ENCODE results near the gene LDHB. TPM values are rescaled to one million over a fixed set of nuclear protein-coding genes. Genes with fewer than 3 reads are reported as not detected.

Gene LDHB
- polyA plus RNA-seq, 1 donor from 2014 or later = 1,039 TPM

DNA sequence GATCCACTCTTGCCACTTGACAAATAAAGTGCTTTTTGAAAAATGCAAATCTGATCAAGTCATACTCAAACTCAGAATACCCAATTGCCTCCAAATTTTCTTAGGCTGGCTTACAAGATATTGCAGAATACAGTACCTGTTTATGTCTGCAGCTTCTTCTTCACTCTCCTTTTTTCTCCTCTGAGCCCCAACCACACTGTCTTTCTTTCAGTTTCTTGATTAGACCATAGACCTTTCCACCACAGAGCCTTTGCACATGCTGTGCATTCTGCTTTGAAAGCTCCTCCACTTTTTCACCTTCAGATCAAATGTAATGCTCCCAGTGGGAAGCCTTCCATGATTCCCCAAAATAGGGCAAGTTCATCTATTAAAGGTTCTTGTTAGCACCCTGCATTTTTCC lies 39.1 kb downstream of the LDHB start:
- H3K4me2 ChIP-seq (ENCODE audit: low read length) = no peak overlapping the region
- H3K27ac ChIP-seq (ENCODE audit: low read length) = no peak overlapping the region
- no peaks in the 10 kb centered on the region for H4K20me1 ChIP-seq (ENCODE audit: insufficient read depth)
- H2AFZ ChIP-seq (ENCODE audit: low read depth, low read length) = no peak overlapping the region
- H3K27me3 ChIP-seq (ENCODE audit: insufficient read depth, low read depth, low read length) = no peaks in the 10 kb centered on the region
- no peak for TF ChIP-seq SMC3 (conservative IDR thresholded peaks at IDR 0.05; ENCODE audit: poor library complexity)
- TF ChIP-seq EZH2 (IDR thresholded peaks at IDR 0.05; ENCODE audit: borderline replicate concordance, insufficient read depth, low read length, poor library complexity, severe bottlenecking) = no peak
- TF ChIP-seq POLR2AphosphoS5 (IDR thresholded peaks at IDR 0.05) = no peak
- TF ChIP-seq, protein P1, sequence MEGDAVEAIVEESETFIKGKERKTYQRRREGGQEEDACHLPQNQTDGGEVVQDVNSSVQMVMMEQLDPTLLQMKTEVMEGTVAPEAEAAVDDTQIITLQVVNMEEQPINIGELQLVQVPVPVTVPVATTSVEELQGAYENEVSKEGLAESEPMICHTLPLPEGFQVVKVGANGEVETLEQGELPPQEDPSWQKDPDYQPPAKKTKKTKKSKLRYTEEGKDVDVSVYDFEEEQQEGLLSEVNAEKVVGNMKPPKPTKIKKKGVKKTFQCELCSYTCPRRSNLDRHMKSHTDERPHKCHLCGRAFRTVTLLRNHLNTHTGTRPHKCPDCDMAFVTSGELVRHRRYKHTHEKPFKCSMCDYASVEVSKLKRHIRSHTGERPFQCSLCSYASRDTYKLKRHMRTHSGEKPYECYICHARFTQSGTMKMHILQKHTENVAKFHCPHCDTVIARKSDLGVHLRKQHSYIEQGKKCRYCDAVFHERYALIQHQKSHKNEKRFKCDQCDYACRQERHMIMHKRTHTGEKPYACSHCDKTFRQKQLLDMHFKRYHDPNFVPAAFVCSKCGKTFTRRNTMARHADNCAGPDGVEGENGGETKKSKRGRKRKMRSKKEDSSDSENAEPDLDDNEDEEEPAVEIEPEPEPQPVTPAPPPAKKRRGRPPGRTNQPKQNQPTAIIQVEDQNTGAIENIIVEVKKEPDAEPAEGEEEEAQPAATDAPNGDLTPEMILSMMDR (IDR thresholded peaks at IDR 0.05; ENCODE audit: poor library complexity, severe bottlenecking) = no peak
- TF ChIP-seq RAD21 (conservative IDR thresholded peaks at IDR 0.05) = no peak
- TF ChIP-seq EP300 (conservative IDR thresholded peaks at IDR 0.05; ENCODE audit: poor library complexity, severe bottlenecking) = no peak
- TF ChIP-seq MXI1 (conservative IDR thresholded peaks at IDR 0.05; ENCODE audit: poor library complexity, severe bottlenecking) = no peak
- no peak for TF ChIP-seq TAF1 (IDR thresholded peaks at IDR 0.05; ENCODE audit: low read depth)
- TF ChIP-seq, protein P2, sequence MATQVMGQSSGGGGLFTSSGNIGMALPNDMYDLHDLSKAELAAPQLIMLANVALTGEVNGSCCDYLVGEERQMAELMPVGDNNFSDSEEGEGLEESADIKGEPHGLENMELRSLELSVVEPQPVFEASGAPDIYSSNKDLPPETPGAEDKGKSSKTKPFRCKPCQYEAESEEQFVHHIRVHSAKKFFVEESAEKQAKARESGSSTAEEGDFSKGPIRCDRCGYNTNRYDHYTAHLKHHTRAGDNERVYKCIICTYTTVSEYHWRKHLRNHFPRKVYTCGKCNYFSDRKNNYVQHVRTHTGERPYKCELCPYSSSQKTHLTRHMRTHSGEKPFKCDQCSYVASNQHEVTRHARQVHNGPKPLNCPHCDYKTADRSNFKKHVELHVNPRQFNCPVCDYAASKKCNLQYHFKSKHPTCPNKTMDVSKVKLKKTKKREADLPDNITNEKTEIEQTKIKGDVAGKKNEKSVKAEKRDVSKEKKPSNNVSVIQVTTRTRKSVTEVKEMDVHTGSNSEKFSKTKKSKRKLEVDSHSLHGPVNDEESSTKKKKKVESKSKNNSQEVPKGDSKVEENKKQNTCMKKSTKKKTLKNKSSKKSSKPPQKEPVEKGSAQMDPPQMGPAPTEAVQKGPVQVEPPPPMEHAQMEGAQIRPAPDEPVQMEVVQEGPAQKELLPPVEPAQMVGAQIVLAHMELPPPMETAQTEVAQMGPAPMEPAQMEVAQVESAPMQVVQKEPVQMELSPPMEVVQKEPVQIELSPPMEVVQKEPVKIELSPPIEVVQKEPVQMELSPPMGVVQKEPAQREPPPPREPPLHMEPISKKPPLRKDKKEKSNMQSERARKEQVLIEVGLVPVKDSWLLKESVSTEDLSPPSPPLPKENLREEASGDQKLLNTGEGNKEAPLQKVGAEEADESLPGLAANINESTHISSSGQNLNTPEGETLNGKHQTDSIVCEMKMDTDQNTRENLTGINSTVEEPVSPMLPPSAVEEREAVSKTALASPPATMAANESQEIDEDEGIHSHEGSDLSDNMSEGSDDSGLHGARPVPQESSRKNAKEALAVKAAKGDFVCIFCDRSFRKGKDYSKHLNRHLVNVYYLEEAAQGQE (IDR thresholded peaks at IDR 0.05; ENCODE audit: borderline replicate concordance) = no peak
- no peaks in the 10 kb centered on the region for H3K9me3 ChIP-seq (ENCODE audit: low read length)
- H3K4me3 ChIP-seq (ENCODE audit: low read length) = no peak overlapping the region
- no peaks in the 10 kb centered on the region for H3K79me2 ChIP-seq (replicated peaks; ENCODE audit: insufficient read depth, low read length)
- H3F3A ChIP-seq (ENCODE audit: insufficient read depth, low read length, poor library complexity, severe bottlenecking) = no peaks in the 10 kb centered on the region
- no peak overlapping the region for H3K9ac ChIP-seq (ENCODE audit: low read length)
- no peaks in the 10 kb centered on the region for H3K9me2 ChIP-seq (ENCODE audit: insufficient read depth, low read length)
- H3K36me3 ChIP-seq (ENCODE audit: insufficient read depth, low read length) = no peaks in the 10 kb centered on the region

DNA sequence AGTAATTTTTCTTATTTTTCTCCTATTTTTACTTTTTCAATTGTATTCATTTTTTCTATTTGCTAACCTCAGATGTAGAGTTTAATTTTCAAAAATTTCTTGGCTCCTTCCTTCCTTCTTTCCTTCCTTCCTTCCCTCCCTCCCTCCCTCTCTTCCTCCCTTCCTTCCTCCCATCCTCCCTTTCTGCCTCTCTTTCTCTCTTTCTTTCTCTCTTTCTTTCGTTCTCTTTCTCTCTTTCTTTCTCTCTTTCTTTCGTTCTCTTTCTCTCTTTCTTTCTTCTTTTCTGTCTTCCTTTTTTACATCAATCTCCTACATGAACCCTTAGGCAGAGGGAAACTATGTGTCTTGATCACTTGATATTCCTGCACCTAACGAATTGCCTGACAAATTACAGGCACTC lies 40.6 kb downstream of the LDHB start:
- Histone ChIP-seq H4K20me1 (ENCODE audit: insufficient read depth) (no peaks in the 10 kb centered on the region), H3K9me2 (ENCODE audit: insufficient read depth, low read length) (no peaks in the 10 kb centered on the region), H3K27ac (ENCODE audit: low read length) (no peak overlapping the region), H3K9ac (ENCODE audit: low read length) (no peak overlapping the region), H3K36me3 (ENCODE audit: insufficient read depth, low read length) (no peaks in the 10 kb centered on the region), H3F3A (ENCODE audit: insufficient read depth, low read length, poor library complexity, severe bottlenecking) (no peaks in the 10 kb centered on the region), H3K4me2 (ENCODE audit: low read length) (no peak overlapping the region), H3K4me3 (ENCODE audit: low read length) (no peak overlapping the region), H3K79me2 (replicated peaks; ENCODE audit: insufficient read depth, low read length) (no peaks in the 10 kb centered on the region), H3K9me3 (ENCODE audit: low read length) (no peaks in the 10 kb centered on the region), H3K27me3 (ENCODE audit: insufficient read depth, low read depth, low read length) (no peaks in the 10 kb centered on the region), H2AFZ (ENCODE audit: low read depth, low read length) (no peak overlapping the region)
- TF ChIP-seq EP300 (conservative IDR thresholded peaks at IDR 0.05; ENCODE audit: poor library complexity, severe bottlenecking) (no peak), SMC3 (conservative IDR thresholded peaks at IDR 0.05; ENCODE audit: poor library complexity) (no peak), EZH2 (IDR thresholded peaks at IDR 0.05; ENCODE audit: borderline replicate concordance, insufficient read depth, low read length, poor library complexity, severe bottlenecking) (no peak), RAD21 (conservative IDR thresholded peaks at IDR 0.05) (no peak)
- TF ChIP-seq, protein P2 (IDR thresholded peaks at IDR 0.05; ENCODE audit: borderline replicate concordance) = no peak
